HG03097 (cell line): ENCODE measurements around the gene PLVAP.

Source experiments
- ATAC-seq: cut with Tn5 transposase; IDR thresholded peaks from one replicate; pipeline ENCODE4 v1.9.1; 2021; ENCODE audit not compliant: unreplicated experiment, low FRiP score

The PLVAP gene

GRCh38 chr19:17376935-17377600 lies at the start of gene PLVAP:
TSS of gene PLVAP (minus strand) at chr19:17377342. CDS start at chr19:17377288, 54 bp downstream.
- no peak for ATAC-seq

- no peak for ATAC-seq
Observed at GRCh38 chr19:17424743-17425365, 47.7 kb upstream of the PLVAP start.

GRCh38 chr19:17423429-17424208 lies 46.5 kb upstream of the PLVAP start:
- ATAC-seq: no peak

- no peak for ATAC-seq
Observed at GRCh38 chr19:17421942-17422341, 44.8 kb upstream of the PLVAP start.

- ATAC-seq: peak; percentile 23
Observed at GRCh38 chr19:17420475-17420924, 43.4 kb upstream of the PLVAP start.

- ATAC-seq: peak; percentile 83
Observed at GRCh38 chr19:17419621-17420474, 42.7 kb upstream of the PLVAP start, which contains the start of gene MVB12A. TSS of gene MVB12A (plus strand) at chr19:17420047. CDS start at chr19:17420136, 89 bp downstream.

GRCh38 chr19:17419154-17419620 lies 42.0 kb upstream of the PLVAP start:
- ATAC-seq: no peak

GRCh38 chr19:17418710-17419109 lies 41.6 kb upstream of the PLVAP start:
- ATAC-seq: no peak

GRCh38 chr19:17415121-17415520 lies 38.0 kb upstream of the PLVAP start:
- ATAC-seq: no peak

GRCh38 chr19:17414097-17414496 lies 37.0 kb upstream of the PLVAP start:
- no peak for ATAC-seq

GRCh38 chr19:17411801-17412200 lies 34.7 kb upstream of the PLVAP start:
- no peak for ATAC-seq

- no peak for ATAC-seq
Observed at GRCh38 chr19:17409990-17410389, 32.8 kb upstream of the PLVAP start.

GRCh38 chr19:17406887-17407196 lies 29.7 kb upstream of the PLVAP start:
- no peak for ATAC-seq

GRCh38 chr19:17406046-17406886 lies 29.1 kb upstream of the PLVAP start:
- no peak for ATAC-seq

GRCh38 chr19:17405250-17406045 lies 28.3 kb upstream of the PLVAP start, which contains the start of gene BST2:
TSS of gene BST2 (minus strand) at chr19:17405630. CDS start at chr19:17405575, 55 bp downstream.
- ATAC-seq: peak; percentile 58

GRCh38 chr19:17404621-17405249 lies 27.6 kb upstream of the PLVAP start:
- no peak for ATAC-seq

GRCh38 chr19:17404015-17404414 lies 26.9 kb upstream of the PLVAP start:
- ATAC-seq: no peak
